Mononuclear cell (primary cell): Measurements from ENCODE around the gene TUBGCP6. TPM values are rescaled to one million over a fixed set of nuclear protein-coding genes. Genes with fewer than 3 reads are reported as not detected.
A peak's percentile ranks its signal among the peaks of the same experiment; 100 is the strongest.
"Not testable (repeated sequence)": the region's sequence is repeated elsewhere in the genome, so short reads cannot be mapped to it uniquely, and the experiment has no call there.

ENCODE experiments used
- H3K27me3 ChIP-seq: 2 replicates; pipeline ENCODE4 v1.6.0; 2011; ENCODE audit warnings: low read length, control low read depth; ENCODE audit not compliant: insufficient read depth
- H3K4me1 ChIP-seq: 2 replicates; pipeline ENCODE4 v1.5.1; 2011; ENCODE audit warnings: mild to moderate bottlenecking, low read length, control low read depth; ENCODE audit not compliant: insufficient read depth
- H3K4me3 ChIP-seq: 2 replicates; pipeline ENCODE4 v1.5.1; 2011; ENCODE audit warnings: mild to moderate bottlenecking, low read length, moderate library complexity
- H3K9me3 ChIP-seq: 2 replicates; pipeline ENCODE4 v1.5.1; 2011; ENCODE audit warnings: low read depth, mild to moderate bottlenecking, control low read depth, low read length
- total RNA-seq: library from RNA; depleted of rRNA; stranded (reverse); fragments of >200 nt; gene quantifications from one replicate; pipeline ENCODE4 v1.2.3, GENCODE V29; 2012

TUBGCP6 gene
- total RNA-seq, 1 donor: 45.1 TPM

- H3K27me3 ChIP-seq: no peaks in the 10 kb centered on the region
- no peak overlapping the region for H3K4me3 ChIP-seq
- peaks cover 37% of the 10 kb centered on the region for H3K4me1 ChIP-seq
- H3K9me3 ChIP-seq: no peaks in the 10 kb centered on the region
Observed at GRCh38 chr22:50208939-50209892, 35.6 kb downstream of the TUBGCP6 start.

- Histone ChIP-seq H3K9me3 (no peaks in the 10 kb centered on the region), H3K4me3 (no peak overlapping the region), H3K4me1 (peaks cover 43% of the 10 kb centered on the region), H3K27me3 (no peaks in the 10 kb centered on the region)
Observed at GRCh38 chr22:50208430-50208938, 36.3 kb downstream of the TUBGCP6 start.

GRCh38 chr22:50207383-50208140 is 37.3 kb downstream of the TUBGCP6 start:
- no peaks in the 10 kb centered on the region for H3K9me3 ChIP-seq
- H3K4me3 ChIP-seq: no peak overlapping the region
- no peaks in the 10 kb centered on the region for H3K27me3 ChIP-seq
- H3K4me1 ChIP-seq: peaks cover 51% of the 10 kb centered on the region

- no peak overlapping the region for H3K4me3 ChIP-seq
- no peaks in the 10 kb centered on the region for H3K27me3 ChIP-seq
- H3K4me1 ChIP-seq: peaks cover 61% of the 10 kb centered on the region
Observed at GRCh38 chr22:50206599-50206998, 38.2 kb downstream of the TUBGCP6 start.

GRCh38 chr22:50205781-50206569 is 38.8 kb downstream of the TUBGCP6 start:
- peaks cover 63% of the 10 kb centered on the region for H3K4me1 ChIP-seq
- H3K27me3 ChIP-seq: no peaks in the 10 kb centered on the region
- H3K9me3 ChIP-seq: no peaks in the 10 kb centered on the region
- no peak overlapping the region for H3K4me3 ChIP-seq

More at GRCh38 chr22:50206599-50206998, 38.2 kb downstream of the TUBGCP6 start:
- H3K9me3 ChIP-seq: no peaks in the 10 kb centered on the region

GRCh38 chr22:50204998-50205397 is 39.8 kb downstream of the TUBGCP6 start:
- H3K4me1 ChIP-seq: peaks cover 67% of the 10 kb centered on the region
- not testable (repeated sequence) for H3K27me3 ChIP-seq, H3K4me3 ChIP-seq, H3K9me3 ChIP-seq

GRCh38 chr22:50204571-50204970 is 40.3 kb downstream of the TUBGCP6 start:
- Histone ChIP-seq H3K9me3 (no peaks in the 10 kb centered on the region), H3K4me1 (peaks cover 67% of the 10 kb centered on the region), H3K4me3 (no peak overlapping the region), H3K27me3 (no peaks in the 10 kb centered on the region)

- Histone ChIP-seq H3K9me3 (no peaks in the 10 kb centered on the region), H3K4me3 (no peak overlapping the region), H3K27me3 (no peaks in the 10 kb centered on the region), H3K4me1 (peaks cover 65% of the 10 kb centered on the region)
Observed at GRCh38 chr22:50203288-50203687, 41.5 kb downstream of the TUBGCP6 start.

- peaks cover 58% of the 10 kb centered on the region for H3K4me1 ChIP-seq
- H3K4me3 ChIP-seq: peak overlapping the region; percentile 65
- H3K27me3 ChIP-seq: no peaks in the 10 kb centered on the region
Observed at GRCh38 chr22:50202130-50202666, 42.6 kb downstream of the TUBGCP6 start.

GRCh38 chr22:50201191-50202129 is 43.4 kb downstream of the TUBGCP6 start:
- Histone ChIP-seq H3K27me3 (no peaks in the 10 kb centered on the region), H3K9me3 (no peaks in the 10 kb centered on the region), H3K4me3 (peak overlapping the region; percentile 65), H3K4me1 (peaks cover 51% of the 10 kb centered on the region)

More at GRCh38 chr22:50202130-50202666, 42.6 kb downstream of the TUBGCP6 start:
- no peaks in the 10 kb centered on the region for H3K9me3 ChIP-seq

- H3K27me3 ChIP-seq: no peaks in the 10 kb centered on the region
- H3K9me3 ChIP-seq: no peaks in the 10 kb centered on the region
- peaks cover 48% of the 10 kb centered on the region for H3K4me1 ChIP-seq
- peak within 1 kb of the TSS; percentile 65 for H3K4me3 ChIP-seq
Observed at GRCh38 chr22:50200461-50201190, 44.2 kb downstream of the TUBGCP6 start, which contains the start of gene SELENOO. TSS of gene SELENOO (plus strand) at chr22:50201011. CDS start at chr22:50201037, 26 bp downstream.

- no peaks in the 10 kb centered on the region for H3K9me3 ChIP-seq
- peak overlapping the region; percentile 65 for H3K4me3 ChIP-seq
- H3K4me1 ChIP-seq: peaks cover 46% of the 10 kb centered on the region
- no peaks in the 10 kb centered on the region for H3K27me3 ChIP-seq
Observed at GRCh38 chr22:50199829-50200460, 44.9 kb downstream of the TUBGCP6 start.
